Fibroblast of lung (primary cell): Measurements from ENCODE around the gene FADS6. TPM values are rescaled to one million over a fixed set of nuclear protein-coding genes. Genes with fewer than 3 reads are reported as not detected.

Experiments used
- DNase-seq, 2 donors: peaks; one replicate each; pipeline versions ENCODE4 v3.0.0 to v3.0.0-alpha.2; 2010; ENCODE audit warnings: low read depth in 2 of 2
- H2AFZ ChIP-seq: 2 replicates; pipeline ENCODE4 v1.5.1; 2012; ENCODE audit warnings: low read length, control low read depth, inconsistent platforms
- H3K27ac ChIP-seq: 2 replicates; pipeline ENCODE4 v1.5.1; 2011; ENCODE audit warnings: low read length, control low read depth; ENCODE audit not compliant: insufficient read depth
- H3K27me3 ChIP-seq: 2 replicates; pipeline ENCODE4 v1.5.1; 2011; ENCODE audit warnings: mild to moderate bottlenecking, low read length; ENCODE audit not compliant: control insufficient read depth, insufficient read depth
- H3K36me3 ChIP-seq: 2 replicates; pipeline ENCODE4 v1.5.1; 2011; ENCODE audit warnings: low read length; ENCODE audit not compliant: control insufficient read depth, insufficient read depth
- H3K4me1 ChIP-seq: 2 replicates; pipeline ENCODE4 v1.5.1; 2011; ENCODE audit warnings: low read length; ENCODE audit not compliant: control insufficient read depth, insufficient read depth; ENCODE audit errors: extremely low read depth
- H3K4me2 ChIP-seq: 2 replicates; pipeline ENCODE4 v1.5.1; 2011; ENCODE audit warnings: low read length, control low read depth; ENCODE audit not compliant: insufficient read depth; ENCODE audit errors: extremely low read depth
- H3K4me3 ChIP-seq, 4 experiments: fragments of 200-600 bp in 1 of 4; sonication (generic) in 1 of 4; replicated peaks in 1 of 4; 2 replicates each; pipeline ENCODE4 v1.5.1; 2011 to 2016; ENCODE audit warnings: low read length in 4 of 4, low read depth in 3 of 4, mild to moderate bottlenecking in 3 of 4, control low read depth in 2 of 4, inconsistent platforms in 1 of 4, mixed read lengths in 1 of 4; ENCODE audit not compliant: insufficient read depth in 1 of 4; ENCODE audit errors: control extremely low read depth in 1 of 4
- H3K79me2 ChIP-seq: 2 replicates; pipeline ENCODE4 v1.5.1; 2012; ENCODE audit warnings: mild to moderate bottlenecking, low read length, inconsistent platforms; ENCODE audit not compliant: control insufficient read depth, insufficient read depth
- H3K9ac ChIP-seq: 2 replicates; pipeline ENCODE4 v1.5.1; 2011; ENCODE audit warnings: mild to moderate bottlenecking, low read length, control low read depth; ENCODE audit not compliant: insufficient read depth
- H3K9me3 ChIP-seq: 2 replicates; pipeline ENCODE4 v1.5.1; 2012; ENCODE audit warnings: low read depth, low read length; ENCODE audit not compliant: control insufficient read depth, insufficient read depth
- H4K20me1 ChIP-seq: 2 replicates; pipeline ENCODE4 v1.5.1; 2011; ENCODE audit warnings: low read length; ENCODE audit not compliant: control insufficient read depth, insufficient read depth; ENCODE audit errors: extremely low read depth
- CTCF ChIP-seq, 2 donors: IDR thresholded peaks in 1 of 2; conservative IDR thresholded peaks in 1 of 2; 1 replicate in 1 of 2; 2 replicates in 1 of 2; pipeline ENCODE4 v1.5.1; 2011 to 2012; ENCODE audit warnings: low read length in 2 of 2, control low read depth in 1 of 2, inconsistent platforms in 1 of 2, low read depth in 1 of 2, mild to moderate bottlenecking in 1 of 2
- EZH2 ChIP-seq: IDR thresholded peaks from 2 replicates; pipeline ENCODE4 v1.5.1; 2012; ENCODE audit warnings: low read length, control low read depth, mild to moderate bottlenecking; ENCODE audit errors: missing control alignments
- polyA plus RNA-seq, 2 donors: library from polyadenylated mRNA; depleted of rRNA in 1 of 2; stranded (reverse) in 1 of 2; unstranded in 1 of 2; fragments of >200 nt; gene quantifications; 2 replicates each; pipeline ENCODE4 v1.2.1, GENCODE V29; 2011 to 2012; ENCODE audit warnings: missing spikeins in 1 of 2
- total RNA-seq: library from RNA; depleted of rRNA; stranded (reverse); fragments of >200 nt; gene quantifications from 2 replicates; pipeline ENCODE4 v1.2.1, GENCODE V29; 2014

FADS6 gene
- total and polyA plus RNA-seq, 2 donors (not counting 1 experiment from before 2014, with no cell fraction given): not detected

- Histone ChIP-seq H3K9me3 (no peaks in the 10 kb centered on the region), H3K27ac (no peak overlapping the region), H3K27me3 (peaks cover 47% of the 10 kb centered on the region), H3K9ac (no peak overlapping the region), H3K79me2 (no peaks in the 10 kb centered on the region), H4K20me1 (no peaks in the 10 kb centered on the region), H3K4me2 (no peak overlapping the region), H2AFZ (no peak overlapping the region), H3K36me3 (no peaks in the 10 kb centered on the region), H3K4me3 (no peak overlapping the region), H3K4me1 (no peaks in the 10 kb centered on the region)
- DNase-seq: no peak
- TF ChIP-seq CTCF (conservative IDR thresholded peaks at IDR 0.05 in 1 of 2, IDR thresholded peaks at IDR 0.05 in 1 of 2; ENCODE audit: low read depth in 1 of 2, low read length in 2 of 2) (no peak), EZH2 (peak; percentile 28)
Observed at GRCh38 chr17:74922172-74922571, 28.7 kb upstream of the FADS6 start.

DNA sequence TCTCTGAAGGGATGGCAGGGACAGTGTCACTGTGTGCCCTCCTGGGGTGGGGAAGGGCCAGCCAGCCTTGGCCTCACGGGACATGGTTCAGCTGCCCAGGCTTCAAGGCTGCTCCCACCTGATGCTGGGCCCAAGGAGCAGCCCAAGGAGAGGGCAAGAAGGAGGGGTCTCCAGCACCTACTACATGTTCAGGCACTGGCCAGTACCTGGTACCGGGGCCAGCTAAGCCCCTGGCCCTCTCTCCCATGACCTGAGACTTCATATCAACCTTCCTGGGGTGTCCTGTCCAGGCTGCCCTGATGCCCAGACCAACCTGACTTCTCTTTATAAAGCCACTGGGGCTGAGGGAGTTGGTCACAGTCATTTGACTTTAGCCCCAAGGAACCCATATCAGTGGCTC lies 28.3 kb upstream of the FADS6 start:
- Histone ChIP-seq H2AFZ (no peak overlapping the region), H3K79me2 (no peaks in the 10 kb centered on the region), H3K27ac (no peak overlapping the region), H3K4me2 (no peak overlapping the region), H4K20me1 (no peaks in the 10 kb centered on the region), H3K4me1 (no peaks in the 10 kb centered on the region), H3K4me3 (no peak overlapping the region), H3K9ac (no peak overlapping the region), H3K9me3 (no peaks in the 10 kb centered on the region), H3K36me3 (no peaks in the 10 kb centered on the region), H3K27me3 (peaks cover 47% of the 10 kb centered on the region)
- TF ChIP-seq CTCF (conservative IDR thresholded peaks at IDR 0.05 in 1 of 2, IDR thresholded peaks at IDR 0.05 in 1 of 2; ENCODE audit: low read depth in 1 of 2, low read length in 2 of 2) (no peak), EZH2 (no peak)
- no peak for DNase-seq

DNA sequence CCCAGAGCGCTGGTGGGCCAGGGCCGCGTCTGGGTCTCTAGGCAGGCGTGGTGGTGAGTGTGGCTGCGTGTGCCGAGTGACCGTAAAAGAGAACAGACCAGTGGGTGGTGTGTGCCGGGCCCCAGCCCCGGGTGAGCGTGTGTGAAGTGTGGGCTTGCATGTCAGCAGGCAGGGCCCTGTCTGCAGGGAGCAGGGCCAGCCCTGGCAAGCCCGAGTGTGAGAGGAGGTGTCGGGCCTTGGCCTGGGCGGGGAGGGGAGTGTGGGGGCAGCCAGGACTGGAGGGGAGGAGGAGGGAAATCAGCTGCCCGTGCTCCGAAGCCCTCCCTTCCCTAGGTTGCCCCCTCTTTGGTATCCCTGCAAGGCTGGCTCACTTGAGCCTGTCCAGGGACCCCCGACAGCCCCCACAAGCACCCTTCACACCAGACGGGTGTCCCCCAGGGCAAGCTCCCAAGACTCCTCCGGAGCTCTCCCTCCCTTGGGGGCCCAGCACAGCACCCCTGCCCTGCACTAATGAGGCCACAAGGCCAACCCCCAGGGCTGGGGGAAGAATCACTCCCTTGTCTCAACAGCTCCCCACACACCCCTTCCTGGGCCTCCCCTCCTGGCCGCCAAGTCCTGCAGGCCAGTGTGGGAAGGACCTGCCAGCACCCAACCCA lies 27.7 kb upstream of the FADS6 start:
- no peaks in the 10 kb centered on the region for H3K36me3 ChIP-seq
- H3K9me3 ChIP-seq: no peaks in the 10 kb centered on the region
- peaks cover 44% of the 10 kb centered on the region for H3K27me3 ChIP-seq
- H3K9ac ChIP-seq: no peak overlapping the region
- no peak overlapping the region for H3K27ac ChIP-seq
- no peak for DNase-seq
- no peaks in the 10 kb centered on the region for H3K4me1 ChIP-seq
- no peak overlapping the region for H3K4me2 ChIP-seq
- H4K20me1 ChIP-seq: no peaks in the 10 kb centered on the region
- no peak overlapping the region for H3K4me3 ChIP-seq
- TF ChIP-seq EZH2 (no peak), CTCF (conservative IDR thresholded peaks at IDR 0.05 in 1 of 2, IDR thresholded peaks at IDR 0.05 in 1 of 2; ENCODE audit: low read depth in 1 of 2, low read length in 2 of 2) (no peak)
- H3K79me2 ChIP-seq: no peaks in the 10 kb centered on the region
- H2AFZ ChIP-seq: no peak overlapping the region
